CD4-positive, alpha-beta T cell (primary cell): ENCODE results near the gene SLC35F1. TPM values are rescaled to one million over a fixed set of nuclear protein-coding genes. Genes with fewer than 3 reads are reported as not detected.

ENCODE experiments used
- ATAC-seq: fragments of 200-7000 bp; cut with Tn5 transposase; one replicate; pipeline ENCODE4 v1.10.0; 2022; ENCODE audit warnings: mild to moderate bottlenecking; ENCODE audit not compliant: poor library complexity
- CTCF ChIA-PET: fragments of 350-600 bp; sonication (Branson Sonifier 250); formaldehyde crosslinking; loops from one replicate; lab custom pipeline; 2021; ENCODE audit warnings: antibody characterized with exemption, inconsistent platforms; lab: Charles Lee
- POLR2A ChIA-PET: fragments of 350-600 bp; sonication (Branson Sonifier 250); formaldehyde crosslinking; loops from one replicate; lab custom pipeline; 2021; ENCODE audit warnings: antibody characterized with exemption, inconsistent platforms; lab: Charles Lee
- DNase-seq, 14 experiments: peaks; one replicate each; pipeline ENCODE4 v3.0.0-alpha.2; 2013 to 2020; ENCODE audit warnings: mixed read lengths in 2 of 14
- H3K27ac ChIP-seq, 2 donors: one replicate each; pipeline versions ENCODE4 v1.5.1 to v1.7.0; 2013; ENCODE audit warnings: low read length in 2 of 2, low read depth in 1 of 2, mild to moderate bottlenecking in 1 of 2
- H3K27me3 ChIP-seq, 2 experiments: 1 replicate in 1 of 2; 2 replicates in 1 of 2; pipeline versions ENCODE4 v1.6.1 to v1.7.0; 2013; ENCODE audit warnings: low read length in 2 of 2, control low read depth in 1 of 2, mild to moderate bottlenecking in 1 of 2, moderate library complexity in 1 of 2; ENCODE audit not compliant: insufficient read depth in 2 of 2, control insufficient read depth in 1 of 2
- H3K36me3 ChIP-seq: one replicate; pipeline ENCODE4 v1.6.1; 2013; ENCODE audit warnings: low read length, control low read depth; ENCODE audit not compliant: insufficient read depth
- H3K4me1 ChIP-seq: one replicate; pipeline ENCODE4 v1.6.1; 2013; ENCODE audit warnings: low read length, control low read depth; ENCODE audit not compliant: insufficient read depth
- H3K4me3 ChIP-seq: one replicate; pipeline ENCODE4 v1.5.1; 2013; ENCODE audit warnings: mild to moderate bottlenecking, low read length, moderate library complexity
- H3K9me3 ChIP-seq, 2 experiments: 1 replicate in 1 of 2; 2 replicates in 1 of 2; pipeline versions ENCODE4 v1.6.1 to v1.7.0; 2013; ENCODE audit warnings: low read length in 2 of 2, mild to moderate bottlenecking in 2 of 2, control low read depth in 1 of 2, moderate library complexity in 1 of 2; ENCODE audit not compliant: control insufficient read depth in 1 of 2, insufficient read depth in 1 of 2
- H3K27ac Mint-ChIP-seq: one replicate; pipeline ENCODE4 v1.8.0; 2020; ENCODE audit warnings: mixed read lengths
- H3K27me3 Mint-ChIP-seq: one replicate; pipeline ENCODE4 v1.8.0; 2021; ENCODE audit warnings: mixed read lengths
- H3K36me3 Mint-ChIP-seq: one replicate; pipeline ENCODE4 v1.8.0; 2021; ENCODE audit warnings: low read depth, mixed read lengths
- H3K4me1 Mint-ChIP-seq: one replicate; pipeline ENCODE4 v1.8.0; 2021; ENCODE audit warnings: low read depth, mixed read lengths
- H3K4me3 Mint-ChIP-seq: one replicate; pipeline ENCODE4 v1.8.0; 2020; ENCODE audit warnings: mild to moderate bottlenecking, mixed read lengths
- H3K9me3 Mint-ChIP-seq: one replicate; pipeline ENCODE4 v1.8.0; 2020; ENCODE audit warnings: mixed read lengths
- CTCF ChIP-seq: fragments of 200-600 bp; IDR thresholded peaks from one replicate; pipeline ENCODE4 v1.8.0; 2022; ENCODE audit warnings: antibody characterized with exemption, mild to moderate bottlenecking
- intact Hi-C, 2 experiments: fragments of 100-400 bp; cut with DNase I in 1 of 2; cut with micrococcal nuclease in 1 of 2; formaldehyde crosslinking; loops; one replicate each; pipeline versions ENCODE4 v1.15.1 to v1.9.0; 2023 to 2025; cut with DNase I, micrococcal nuclease
- total RNA-seq, 174 experiments: library from RNA in 2 of 174; stranded (reverse) in 2 of 174; gene quantifications; one replicate each; pipeline ENCODE4 v1.2.3 and lab custom pipeline; 2021 to 2026

The SLC35F1 gene
- total RNA-seq, 2 experiments from 2014 or later = not detected

- H3K4me3 Mint-ChIP-seq = no peak overlapping the region
- Histone ChIP-seq H3K9me3 (peaks cover 0 to 11% of the 10 kb centered on the region in 2 experiments), H3K27ac (no peak overlapping the region), H3K4me3 (no peak overlapping the region), H3K27me3 (peaks cover 18 to 44% of the 10 kb centered on the region in 2 experiments), H3K4me1 (peaks cover 11% of the 10 kb centered on the region), H3K36me3 (no peaks in the 10 kb centered on the region)
- DNase-seq (no peak), ATAC-seq (no peak)
- H3K27me3 Mint-ChIP-seq = peaks cover 49% of the 10 kb centered on the region
- ChIA-PET CTCF (interaction anchor here (1.1 kb wide), 1 partner anchor 22 kb away, joined by 5 read pairs; no protein-coding TSS in a partner anchor), POLR2A (no interaction called here)
- H3K27ac Mint-ChIP-seq = no peak overlapping the region
- no peak for TF ChIP-seq CTCF
- H3K4me1 Mint-ChIP-seq = peaks cover 4% of the 10 kb centered on the region
- no peaks in the 10 kb centered on the region for H3K9me3 Mint-ChIP-seq
- intact Hi-C loops = no loop called here
- no peaks in the 10 kb centered on the region for H3K36me3 Mint-ChIP-seq
Measured at GRCh38 chr6:117911660-117912059, 4.6 kb downstream of the SLC35F1 start.

GRCh38 chr6:117915846-117916245, 8.8 kb downstream of the SLC35F1 start:
- peaks cover 27% of the 10 kb centered on the region for H3K27me3 Mint-ChIP-seq
- Histone ChIP-seq H3K27ac (no peak overlapping the region), H3K36me3 (no peaks in the 10 kb centered on the region), H3K27me3 (peaks cover 33 to 41% of the 10 kb centered on the region in 2 experiments), H3K4me3 (no peak overlapping the region), H3K4me1 (peaks cover 6% of the 10 kb centered on the region), H3K9me3 (peaks cover 0 to 7% of the 10 kb centered on the region in 2 experiments)
- H3K4me1 Mint-ChIP-seq = no peaks in the 10 kb centered on the region
- ATAC-seq (no peak), DNase-seq (no peak)
- CTCF ChIA-PET = no interaction called here
- intact Hi-C loops = no loop called here
- no peaks in the 10 kb centered on the region for H3K9me3 Mint-ChIP-seq
- H3K36me3 Mint-ChIP-seq = no peaks in the 10 kb centered on the region
- TF ChIP-seq CTCF = no peak
- POLR2A ChIA-PET = no interaction called here
- H3K27ac Mint-ChIP-seq = no peak overlapping the region
- H3K4me3 Mint-ChIP-seq = no peak overlapping the region

- no peak for TF ChIP-seq CTCF
- Histone ChIP-seq H3K27ac (no peak overlapping the region), H3K27me3 (peaks cover 36 to 44% of the 10 kb centered on the region in 2 experiments), H3K4me1 (peaks cover 6% of the 10 kb centered on the region), H3K36me3 (no peaks in the 10 kb centered on the region), H3K4me3 (no peak overlapping the region), H3K9me3 (peaks cover 0 to 7% of the 10 kb centered on the region in 2 experiments)
- Mint-ChIP-seq H3K36me3 (no peaks in the 10 kb centered on the region), H3K4me3 (no peak overlapping the region), H3K9me3 (no peaks in the 10 kb centered on the region), H3K27ac (no peak overlapping the region), H3K4me1 (no peaks in the 10 kb centered on the region), H3K27me3 (peaks cover 31% of the 10 kb centered on the region)
- DNase-seq (no peak), ATAC-seq (no peak)
- CTCF ChIA-PET = no interaction called here
- intact Hi-C loops = no loop called here
- POLR2A ChIA-PET = no interaction called here
Measured at GRCh38 chr6:117916483-117916882, 9.4 kb downstream of the SLC35F1 start.
